DOHH2 (cell line): ENCODE results near the gene OSTF1.

ENCODE experiments used
- H3F3A ChIP-seq: fragments of 200-600 bp; sonication (generic), shearing (Covaris generic); 2 replicates; pipeline ENCODE4 v1.6.0; 2016; ENCODE audit warnings: antibody characterized with exemption, mild to moderate bottlenecking; ENCODE audit not compliant: control insufficient read depth, insufficient read depth
- H3K27ac ChIP-seq: fragments of 200-600 bp; sonication (generic); 2 replicates; pipeline ENCODE4 v1.5.1; 2014; ENCODE audit warnings: low read depth, mild to moderate bottlenecking, low read length, moderate library complexity
- H3K27me3 ChIP-seq: fragments of 200-600 bp; sonication (generic); 2 replicates; pipeline ENCODE4 v1.6.1; 2014; ENCODE audit warnings: mild to moderate bottlenecking, low read length, mixed read lengths; ENCODE audit not compliant: control insufficient read depth
- H3K36me3 ChIP-seq: fragments of 200-600 bp; sonication (generic); 2 replicates; pipeline ENCODE4 v1.6.1; 2014; ENCODE audit warnings: mild to moderate bottlenecking, low read length, moderate library complexity, mixed read lengths; ENCODE audit not compliant: control insufficient read depth
- H3K4me1 ChIP-seq: fragments of 200-600 bp; sonication (generic); 2 replicates; pipeline ENCODE4 v1.6.1; 2014; ENCODE audit warnings: mild to moderate bottlenecking, low read length, mixed read lengths; ENCODE audit not compliant: control insufficient read depth
- H3K4me2 ChIP-seq: fragments of 200-600 bp; sonication (generic); 2 replicates; pipeline ENCODE4 v1.6.0; 2014; ENCODE audit warnings: mild to moderate bottlenecking, low read length, moderate library complexity
- H3K4me3 ChIP-seq: fragments of 200-600 bp; sonication (generic); 2 replicates; pipeline ENCODE4 v1.5.1; 2014; ENCODE audit warnings: mild to moderate bottlenecking, low read length, mixed read lengths
- H3K79me2 ChIP-seq: fragments of 200-600 bp; sonication (generic); 2 replicates; pipeline ENCODE4 v1.6.1; 2014; ENCODE audit warnings: mild to moderate bottlenecking, low read length, mixed read lengths; ENCODE audit not compliant: control insufficient read depth
- H3K9me2 ChIP-seq: fragments of 200-600 bp; sonication (generic); replicated peaks from 2 replicates; pipeline ENCODE4 v1.6.1; 2014; ENCODE audit warnings: mild to moderate bottlenecking, low read length, mixed read lengths; ENCODE audit not compliant: control insufficient read depth
- H3K9me3 ChIP-seq: fragments of 200-600 bp; sonication (generic); 2 replicates; pipeline ENCODE4 v1.6.1; 2014; ENCODE audit warnings: antibody characterized with exemption, low read length, mixed read lengths; ENCODE audit not compliant: control insufficient read depth, insufficient read depth
- H4K20me1 ChIP-seq: fragments of 200-600 bp; sonication (generic); 2 replicates; pipeline ENCODE4 v1.6.0; 2014; ENCODE audit warnings: low read depth, mild to moderate bottlenecking, antibody characterized with exemption, low read length, moderate library complexity; ENCODE audit not compliant: control insufficient read depth, insufficient read depth
- EZH2phosphoT487 ChIP-seq: fragments of 200-600 bp; sonication (generic); IDR thresholded peaks from 2 replicates; pipeline ENCODE4 v1.6.1; 2017; ENCODE audit warnings: borderline replicate concordance, mild to moderate bottlenecking, antibody characterized with exemption, low read length, moderate library complexity, mixed read lengths
- TF ChIP-seq, protein P1 (sequence below): fragments of 200-600 bp; sonication (generic); IDR thresholded peaks from one replicate; pipeline ENCODE4 v1.5.1; 2014; ENCODE audit warnings: antibody characterized with exemption, mild to moderate bottlenecking, low read depth, low read length; ENCODE audit not compliant: poor library complexity, severe bottlenecking

OSTF1 gene

DNA sequence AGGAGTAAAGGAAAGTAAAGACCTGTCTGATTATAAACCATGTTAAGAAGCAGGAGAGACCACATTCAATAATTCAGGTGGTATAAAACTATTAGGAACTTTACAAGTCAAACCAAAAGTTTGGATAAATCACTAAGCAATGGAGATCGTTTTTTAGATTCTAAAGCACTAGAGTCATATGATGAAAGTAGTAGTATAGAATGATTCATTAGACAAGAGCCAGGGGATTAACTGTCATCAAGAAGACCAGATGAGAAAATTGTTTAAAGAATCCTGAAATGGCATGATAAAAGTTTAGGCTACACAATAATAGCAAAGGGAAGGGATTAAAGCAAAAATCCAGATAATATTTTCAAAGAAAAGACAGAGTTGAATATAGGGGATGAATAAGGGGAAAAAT lies 47.3 kb upstream of the OSTF1 start:
- Histone ChIP-seq H3K27ac (no peak overlapping the region), H3F3A (no peaks in the 10 kb centered on the region), H3K27me3 (peaks cover 7% of the 10 kb centered on the region; the same call in 1 of the 2 replicates), H3K36me3 (no peaks in the 10 kb centered on the region), H3K4me1 (no peaks in the 10 kb centered on the region), H3K4me3 (no peak overlapping the region), H3K79me2 (no peaks in the 10 kb centered on the region), H3K9me3 (no peaks in the 10 kb centered on the region), H4K20me1 (no peaks in the 10 kb centered on the region), H3K9me2 (no peaks in the 10 kb centered on the region), H3K4me2 (no peak overlapping the region)
- TF ChIP-seq, protein P1, sequence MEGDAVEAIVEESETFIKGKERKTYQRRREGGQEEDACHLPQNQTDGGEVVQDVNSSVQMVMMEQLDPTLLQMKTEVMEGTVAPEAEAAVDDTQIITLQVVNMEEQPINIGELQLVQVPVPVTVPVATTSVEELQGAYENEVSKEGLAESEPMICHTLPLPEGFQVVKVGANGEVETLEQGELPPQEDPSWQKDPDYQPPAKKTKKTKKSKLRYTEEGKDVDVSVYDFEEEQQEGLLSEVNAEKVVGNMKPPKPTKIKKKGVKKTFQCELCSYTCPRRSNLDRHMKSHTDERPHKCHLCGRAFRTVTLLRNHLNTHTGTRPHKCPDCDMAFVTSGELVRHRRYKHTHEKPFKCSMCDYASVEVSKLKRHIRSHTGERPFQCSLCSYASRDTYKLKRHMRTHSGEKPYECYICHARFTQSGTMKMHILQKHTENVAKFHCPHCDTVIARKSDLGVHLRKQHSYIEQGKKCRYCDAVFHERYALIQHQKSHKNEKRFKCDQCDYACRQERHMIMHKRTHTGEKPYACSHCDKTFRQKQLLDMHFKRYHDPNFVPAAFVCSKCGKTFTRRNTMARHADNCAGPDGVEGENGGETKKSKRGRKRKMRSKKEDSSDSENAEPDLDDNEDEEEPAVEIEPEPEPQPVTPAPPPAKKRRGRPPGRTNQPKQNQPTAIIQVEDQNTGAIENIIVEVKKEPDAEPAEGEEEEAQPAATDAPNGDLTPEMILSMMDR, result no peak
- no peak for TF ChIP-seq EZH2phosphoT487

DNA sequence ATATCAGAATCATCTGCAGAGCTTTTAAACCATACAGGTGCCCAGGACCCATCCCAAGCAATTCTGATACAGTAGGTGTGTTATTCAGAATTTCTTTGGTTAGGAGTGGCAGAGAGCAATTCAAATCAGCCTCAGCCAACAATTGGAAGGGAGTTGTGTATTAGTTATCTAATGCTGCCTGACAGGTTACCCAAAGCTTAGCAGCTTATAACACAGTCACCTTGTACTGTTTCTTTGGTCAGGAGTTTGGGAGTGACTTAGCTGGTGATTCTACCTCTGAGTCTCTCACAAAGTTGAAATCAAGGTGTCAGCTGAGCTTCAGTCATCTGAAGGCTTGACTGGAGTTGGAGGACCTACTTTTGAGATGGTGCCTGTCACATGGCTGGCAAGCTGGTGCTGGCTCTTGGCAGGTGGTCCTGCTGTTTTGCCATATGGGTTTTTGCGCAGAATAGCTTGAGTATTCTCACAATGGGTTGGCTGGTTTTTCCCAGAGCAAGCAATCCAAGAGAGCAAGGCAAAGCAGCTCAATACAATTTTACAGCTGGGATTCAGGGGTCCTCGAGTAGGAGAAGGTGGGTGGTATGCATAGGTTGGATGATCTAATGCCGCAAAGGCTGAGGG lies 41.5 kb upstream of the OSTF1 start:
- Histone ChIP-seq H4K20me1 (no peaks in the 10 kb centered on the region), H3K79me2 (no peaks in the 10 kb centered on the region), H3K4me3 (no peak overlapping the region), H3K27ac (no peak overlapping the region), H3F3A (no peaks in the 10 kb centered on the region), H3K27me3 (peaks cover 2% of the 10 kb centered on the region; the same call in 1 of the 2 replicates), H3K9me2 (no peaks in the 10 kb centered on the region), H3K4me2 (no peak overlapping the region), H3K4me1 (no peaks in the 10 kb centered on the region), H3K9me3 (no peaks in the 10 kb centered on the region), H3K36me3 (no peaks in the 10 kb centered on the region)
- TF ChIP-seq, protein P1, result no peak
- no peak for TF ChIP-seq EZH2phosphoT487

DNA sequence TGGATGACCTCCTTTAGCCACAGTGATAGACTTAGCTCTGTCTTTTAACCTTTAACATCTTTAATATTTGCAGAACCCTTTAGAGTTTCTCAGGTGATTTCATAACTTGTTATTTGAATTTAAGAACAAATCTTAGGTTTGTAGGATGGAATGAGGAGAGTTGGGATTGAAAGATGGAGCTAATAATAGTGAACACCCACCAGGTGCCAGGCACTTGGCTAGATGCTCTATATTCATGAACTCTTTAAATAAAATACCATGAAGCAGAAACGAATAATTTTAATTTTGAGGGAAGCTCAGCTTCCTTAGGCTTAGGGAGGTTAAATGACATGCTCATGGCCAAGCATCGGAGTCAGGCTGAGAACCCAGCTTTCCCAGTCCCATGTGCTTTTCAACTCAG lies 40.8 kb upstream of the OSTF1 start:
- Histone ChIP-seq H3K9me3 (no peaks in the 10 kb centered on the region), H3K9me2 (no peaks in the 10 kb centered on the region), H3K27me3 (peaks cover 2% of the 10 kb centered on the region; the same call in 1 of the 2 replicates), H3K4me3 (no peak overlapping the region), H3K27ac (no peak overlapping the region), H3K4me2 (no peak overlapping the region), H3K79me2 (no peaks in the 10 kb centered on the region), H3F3A (no peaks in the 10 kb centered on the region), H3K36me3 (no peaks in the 10 kb centered on the region), H4K20me1 (no peaks in the 10 kb centered on the region), H3K4me1 (no peaks in the 10 kb centered on the region)
- TF ChIP-seq, protein P1, result no peak
- no peak for TF ChIP-seq EZH2phosphoT487
